Spleen (tissue), 11 donors: ENCODE results near the gene FAM227A. TPM values are rescaled to one million over a fixed set of nuclear protein-coding genes. Genes with fewer than 3 reads are reported as not detected.

Experiments used
- DNase-seq: peaks from one replicate; pipeline ENCODE4 v3.0.0-alpha.2; 2020
- H3K27ac ChIP-seq, 8 donors: fragments of 200-600 bp; sonication (generic) in 7 of 8; 1 replicate in 4 of 8; 2 replicates in 4 of 8; pipeline versions ENCODE4 v1.5.0 to v1.8.0; 2016 to 2021; ENCODE audit warnings: inconsistent platforms in 4 of 8, mild to moderate bottlenecking in 4 of 8, moderate library complexity in 1 of 8
- H3K27me3 ChIP-seq, 7 donors: fragments of 200-600 bp; sonication (generic) in 6 of 7; replicated peaks in 1 of 7; 1 replicate in 4 of 7; 2 replicates in 3 of 7; pipeline versions ENCODE4 v1.5.0 to v1.8.0; 2016 to 2021; ENCODE audit warnings: inconsistent platforms in 3 of 7, mild to moderate bottlenecking in 1 of 7
- H3K36me3 ChIP-seq, 6 donors: fragments of 200-600 bp; sonication (generic) in 5 of 6; 1 replicate in 4 of 6; 2 replicates in 2 of 6; pipeline versions ENCODE4 v1.5.0 to v1.8.0; 2016 to 2021; ENCODE audit warnings: inconsistent platforms in 2 of 6
- H3K4me1 ChIP-seq, 6 donors: fragments of 200-600 bp; sonication (generic) in 5 of 6; 1 replicate in 3 of 6; 2 replicates in 3 of 6; pipeline versions ENCODE4 v1.5.0 to v1.8.0; 2016 to 2021; ENCODE audit warnings: inconsistent platforms in 3 of 6
- H3K4me3 ChIP-seq, 8 donors: fragments of 200-600 bp; sonication (generic) in 7 of 8; 1 replicate in 4 of 8; 2 replicates in 4 of 8; pipeline versions ENCODE4 v1.5.0 to v1.8.0; 2016 to 2021; ENCODE audit warnings: inconsistent platforms in 4 of 8, mild to moderate bottlenecking in 4 of 8, moderate library complexity in 2 of 8
- H3K9me3 ChIP-seq, 8 donors: fragments of 200-600 bp; sonication (generic) in 7 of 8; 1 replicate in 4 of 8; 2 replicates in 4 of 8; pipeline versions ENCODE4 v1.5.0 to v1.8.0; 2016 to 2021; ENCODE audit warnings: inconsistent platforms in 4 of 8
- POLR2A ChIP-seq, 3 donors: fragments of 450-650 bp; IDR thresholded peaks; one replicate each; pipeline ENCODE4 v1.5.1; 2017; ENCODE audit warnings: antibody characterized with exemption in 3 of 3, mild to moderate bottlenecking in 1 of 3
- POLR2AphosphoS5 ChIP-seq, 3 donors: sonication (generic); formaldehyde crosslinking; IDR thresholded peaks; one replicate each; pipeline ENCODE4 v1.5.1; 2017; ENCODE audit warnings: antibody characterized with exemption in 3 of 3
- WGBS, 5 donors: extraction: QIAGEN DNeasy Blood & Tissue Kit in 3 of 5; methylation state at CpG; one replicate each; pipeline versions ENCODE4 v1.1.5 to v1.1.7; 2013 to 2018; 5-methylcytosine and 5-hydroxymethylcytosine counted together
- intact Hi-C: fragments of 100-400 bp; cut with DNase I; formaldehyde crosslinking; loops from one replicate; pipeline ENCODE4 v1.15.0; 2023; ENCODE audit warnings: low total_unique reads
- polyA plus RNA-seq, 3 donors: library from polyadenylated mRNA; stranded (reverse); fragments of 200-250 nt; gene quantifications; one replicate each; pipeline ENCODE4 v1.2.1, GENCODE V29; 2013
- total RNA-seq, 7 donors: library from RNA; depleted of rRNA in 3 of 7; stranded (reverse); fragments of >200 nt in 3 of 7; fragmentation: NEBNext Ultra II Directional in 4 of 7; extraction: Animal tissue kit (Norgen Biotek cat#: 25700) in 4 of 7; gene quantifications; one replicate each; pipeline versions ENCODE4 v1.1.0 to v1.2.1, GENCODE V29; 2016 to 2021
- TF ChIP-seq, protein P1 (sequence below), 11 experiments: fragments of 200-600 bp in 7 of 11; fragments of 450-650 bp in 4 of 11; sonication (generic) in 4 of 11; IDR thresholded peaks in 8 of 11; conservative IDR thresholded peaks in 3 of 11; 1 replicate in 7 of 11; 2 replicates in 4 of 11; pipeline versions ENCODE4 v1.4.0 to v1.8.0; 2016 to 2021; ENCODE audit warnings: antibody characterized with exemption in 11 of 11, inconsistent platforms in 4 of 11, mild to moderate bottlenecking in 1 of 11
- donor health status: healthy with polysubstance abuse.
- donor health status: DM: no; HTN: no; CAD: no; lungs with moderate emphysema.
- donor health status: DM: no; HTN: no; CAD: no.
- donor health status: Bipolar disorder and iron deficiency.
- donor health status: healthy.
- donor health status: DM: no; HTN: no; CAD: no.
- donor health status: DM: yes; HTN: yes; CAD: no.

FAM227A gene
- total and polyA plus RNA-seq, 10 donors = 0.02 to 3.0 (median 0.26) TPM; not detected in 1

DNA sequence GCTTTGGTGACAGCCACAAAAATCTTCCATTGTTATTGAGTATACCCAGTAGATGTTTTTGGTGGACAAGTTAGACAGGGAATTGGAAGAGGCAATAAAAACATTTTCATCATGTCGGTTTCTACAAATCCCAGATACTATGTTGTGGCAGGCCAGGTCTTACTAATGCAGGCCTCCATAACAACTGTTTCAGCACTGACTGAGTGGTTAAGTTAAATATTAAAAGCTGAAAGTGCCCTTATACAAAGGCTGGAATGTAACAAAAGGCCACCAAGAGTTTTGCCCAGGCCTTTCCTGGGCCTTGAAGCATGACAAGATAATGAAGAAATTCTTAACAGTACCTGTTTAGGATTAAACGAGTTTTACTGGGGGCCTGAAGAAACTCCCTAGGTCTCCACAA is 115.5 kb downstream of the FAM227A start:
- Histone ChIP-seq H3K27ac (no peak overlapping the region), H3K9me3 (peaks cover 0 to 34% (median 20%) of the 10 kb centered on the region in 8 donors), H3K36me3 (no peaks in the 10 kb centered on the region), H3K4me1 (no peaks in the 10 kb centered on the region), H3K27me3 (no peaks in the 10 kb centered on the region), H3K4me3 (no peak overlapping the region)
- WGBS, 5 donors = 91 to 100% (median 94%) methylated on average over 2 of the region's 2 CpGs
- no peak for DNase-seq
- TF ChIP-seq POLR2AphosphoS5 (IDR thresholded peaks at IDR 0.05) = no peak
- TF ChIP-seq, protein P1, sequence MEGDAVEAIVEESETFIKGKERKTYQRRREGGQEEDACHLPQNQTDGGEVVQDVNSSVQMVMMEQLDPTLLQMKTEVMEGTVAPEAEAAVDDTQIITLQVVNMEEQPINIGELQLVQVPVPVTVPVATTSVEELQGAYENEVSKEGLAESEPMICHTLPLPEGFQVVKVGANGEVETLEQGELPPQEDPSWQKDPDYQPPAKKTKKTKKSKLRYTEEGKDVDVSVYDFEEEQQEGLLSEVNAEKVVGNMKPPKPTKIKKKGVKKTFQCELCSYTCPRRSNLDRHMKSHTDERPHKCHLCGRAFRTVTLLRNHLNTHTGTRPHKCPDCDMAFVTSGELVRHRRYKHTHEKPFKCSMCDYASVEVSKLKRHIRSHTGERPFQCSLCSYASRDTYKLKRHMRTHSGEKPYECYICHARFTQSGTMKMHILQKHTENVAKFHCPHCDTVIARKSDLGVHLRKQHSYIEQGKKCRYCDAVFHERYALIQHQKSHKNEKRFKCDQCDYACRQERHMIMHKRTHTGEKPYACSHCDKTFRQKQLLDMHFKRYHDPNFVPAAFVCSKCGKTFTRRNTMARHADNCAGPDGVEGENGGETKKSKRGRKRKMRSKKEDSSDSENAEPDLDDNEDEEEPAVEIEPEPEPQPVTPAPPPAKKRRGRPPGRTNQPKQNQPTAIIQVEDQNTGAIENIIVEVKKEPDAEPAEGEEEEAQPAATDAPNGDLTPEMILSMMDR (IDR thresholded peaks at IDR 0.05 in 8 of 11, conservative IDR thresholded peaks at IDR 0.05 in 3 of 11) = no peak
- TF ChIP-seq POLR2A (IDR thresholded peaks at IDR 0.05) = no peak
- intact Hi-C loops = no loop called here

- no peak for TF ChIP-seq POLR2AphosphoS5 (IDR thresholded peaks at IDR 0.05)
- TF ChIP-seq, protein P1 (IDR thresholded peaks at IDR 0.05 in 8 of 11, conservative IDR thresholded peaks at IDR 0.05 in 3 of 11) = no peak
- intact Hi-C loops = no loop called here
- no peak for DNase-seq
- Histone ChIP-seq H3K4me3 (no peak overlapping the region), H3K36me3 (no peaks in the 10 kb centered on the region), H3K27me3 (peaks cover 0 to 3% (median 0%) of the 10 kb centered on the region in 7 donors), H3K9me3 (no peaks in the 10 kb centered on the region), H3K27ac (peak overlapping the region in 2 of 8 donors; percentile 5 to 39), H3K4me1 (peaks cover 0 to 14% (median 0%) of the 10 kb centered on the region in 6 donors)
- 91 to 95% (median 93%) methylated on average over 4 of the region's 4 CpGs for WGBS, 5 donors
Measured at GRCh38 chr22:38531251-38531938, 124.8 kb downstream of the FAM227A start.

Other genes with a start within 250 kb of the FAM227A start
- gene KCNJ4, start 201.2 kb downstream of the FAM227A start, total RNA-seq = not detected
- not detected for gene KCNJ4, start 201.2 kb downstream of the FAM227A start, polyA plus RNA-seq
- 1 to 10 TPM; 1.5 to 4.9 (median 3.1) TPM for gene KDELR3, start 188.3 kb downstream of the FAM227A start, total RNA-seq
- gene KDELR3, start 188.3 kb downstream of the FAM227A start, polyA plus RNA-seq = 1 to 10 TPM in 2 of 3 donors, under 1 TPM in 1; 1.00 to 3.1 (median 1.2) TPM
- 100 to 1,000 TPM; 579 to 818 (median 658) TPM for gene DDX17, start 150.1 kb downstream of the FAM227A start, total RNA-seq
- gene DDX17, start 150.1 kb downstream of the FAM227A start, polyA plus RNA-seq = 100 to 1,000 TPM; 150 to 224 (median 204) TPM
- 1 to 10 TPM in 3 of 7 donors, under 1 TPM in 1, not detected in 3; 0.80 to 2.7 (median 2.0) TPM for gene DMC1, start 86.2 kb downstream of the FAM227A start, total RNA-seq
- gene DMC1, start 86.2 kb downstream of the FAM227A start, polyA plus RNA-seq = under 1 TPM; 0.15 to 0.58 (median 0.16) TPM
- 10 to 100 TPM; 20.2 to 28.5 (median 22.2) TPM for gene CBY1, start 246 bp upstream of the FAM227A start, total RNA-seq
- 10 to 100 TPM; 24.6 to 37.2 (median 28.1) TPM for gene CBY1, start 246 bp upstream of the FAM227A start, polyA plus RNA-seq
- gene TOMM22, start 25.6 kb upstream of the FAM227A start, total RNA-seq = 10 to 100 TPM; 28.6 to 59.9 (median 50.6) TPM
- gene TOMM22, start 25.6 kb upstream of the FAM227A start, polyA plus RNA-seq = 10 to 100 TPM; 24.3 to 44.3 (median 41.3) TPM
- 10 to 100 TPM; 28.5 to 54.2 (median 36.4) TPM for gene JOSD1, start 44.6 kb upstream of the FAM227A start, total RNA-seq
- 10 to 100 TPM; 10.1 to 16.3 (median 13.8) TPM for gene JOSD1, start 44.6 kb upstream of the FAM227A start, polyA plus RNA-seq
- 100 to 1,000 TPM in 2 of 7 donors, 10 to 100 TPM in 5; 76.3 to 134 (median 98.8) TPM for gene GTPBP1, start 49.6 kb upstream of the FAM227A start, total RNA-seq
- gene GTPBP1, start 49.6 kb upstream of the FAM227A start, polyA plus RNA-seq = 10 to 100 TPM in 1 of 3 donors, 1 to 10 TPM in 2; 9.7 to 31.9 (median 9.9) TPM
- gene SUN2, start 99.6 kb upstream of the FAM227A start, total RNA-seq = 100 to 1,000 TPM; 204 to 455 (median 220) TPM
- 10 to 100 TPM; 35.4 to 86.5 (median 38.9) TPM for gene SUN2, start 99.6 kb upstream of the FAM227A start, polyA plus RNA-seq
- gene DNAL4, start 137.8 kb upstream of the FAM227A start, total RNA-seq = 10 to 100 TPM; 10.4 to 17.6 (median 13.9) TPM
- 10 to 100 TPM in 2 of 3 donors, 1 to 10 TPM in 1; 8.6 to 16.2 (median 10.6) TPM for gene DNAL4, start 137.8 kb upstream of the FAM227A start, polyA plus RNA-seq
- 10 to 100 TPM in 1 of 7 donors, 1 to 10 TPM in 6; 3.8 to 11.5 (median 5.0) TPM for gene NPTXR, start 187.6 kb upstream of the FAM227A start, total RNA-seq
- gene NPTXR, start 187.6 kb upstream of the FAM227A start, polyA plus RNA-seq = 1 to 10 TPM in 1 of 3 donors, under 1 TPM in 2; 0.24 to 1.2 (median 0.53) TPM
- 10 to 100 TPM; 35.8 to 72.2 (median 49.2) TPM for gene CBX6, start 215.8 kb upstream of the FAM227A start, total RNA-seq
- gene CBX6, start 215.8 kb upstream of the FAM227A start, polyA plus RNA-seq = 10 to 100 TPM; 10.2 to 26.3 (median 11.3) TPM